GM12878 (cell line): ENCODE measurements around the gene ANKRD33. TPM values are rescaled to one million over a fixed set of nuclear protein-coding genes. Genes with fewer than 3 reads are reported as not detected.

ENCODE experiments used
- ATAC-seq: fragments of 200-7000 bp; cut with Tn5 transposase; 3 replicates; pipeline ENCODE4 v1.9.1; 2020; ENCODE audit warnings: mild to moderate bottlenecking, moderate library complexity
- BruUV-seq: library from RNA; stranded (reverse); fragments of 400-500 nt; replicated peaks from 2 replicates; lab custom pipeline; 2021; lab: Mats Ljungman, UMichigan
- CTCF ChIA-PET: fragments of 300-600 bp; sonication (Branson Sonifier 250); formaldehyde crosslinking; extraction: SDS; loops from one replicate; lab custom pipeline; 2021; ENCODE audit warnings: inconsistent platforms; lab: Yijun Ruan, JAX
- POLR2A ChIA-PET: fragments of 350-600 bp; formaldehyde crosslinking; extraction: SDS; loops from one replicate; lab custom pipeline; 2021; ENCODE audit warnings: inconsistent platforms; lab: Charles Lee
- RAD21 ChIA-PET: fragments of 300-600 bp; sonication (Branson Sonifier 250); formaldehyde crosslinking; loops from one replicate; lab custom pipeline; 2023; ENCODE audit warnings: antibody characterized with exemption; ENCODE audit not compliant: unreplicated experiment; lab: Charles Lee
- SMC1A ChIA-PET: fragments of 300-600 bp; sonication (Branson Sonifier 250); formaldehyde crosslinking; loops from one replicate; lab custom pipeline; 2023; ENCODE audit not compliant: unreplicated experiment, uncharacterized antibody; lab: Charles Lee
- DNase-seq: peaks from one replicate; pipeline ENCODE4 v3.0.0-alpha.2; 2011; ENCODE audit warnings: low read depth, low spot score
- FAIRE-seq: peaks from 3 replicates; lab custom pipeline; 2011; peaks lifted over from hg19 to GRCh38; lab: Jason Lieb, UNC
- H2AFZ ChIP-seq: 2 replicates; pipeline ENCODE4 v1.6.0; 2011; ENCODE audit warnings: low read depth, low read length, control low read depth; ENCODE audit not compliant: control insufficient read depth
- H3K27ac ChIP-seq: 2 replicates; pipeline ENCODE4 v1.5.1; 2011; ENCODE audit warnings: control low read depth; ENCODE audit not compliant: control insufficient read depth, insufficient read depth
- H3K27me3 ChIP-seq, 2 experiments: replicated peaks in 1 of 2; 2 replicates each; pipeline versions ENCODE4 v1.6.0 to v1.6.1; 2011; ENCODE audit warnings: low read length in 1 of 2; ENCODE audit not compliant: control insufficient read depth in 2 of 2, insufficient read depth in 2 of 2
- H3K36me3 ChIP-seq, 2 experiments: 2 replicates each; pipeline ENCODE4 v1.5.1; 2011; ENCODE audit warnings: low read length in 1 of 2; ENCODE audit not compliant: control insufficient read depth in 2 of 2, insufficient read depth in 2 of 2
- H3K4me1 ChIP-seq: 2 replicates; pipeline ENCODE4 v1.6.1; 2011; ENCODE audit warnings: mild to moderate bottlenecking, low read length, moderate library complexity, mixed read lengths; ENCODE audit not compliant: control insufficient read depth, insufficient read depth
- H3K4me2 ChIP-seq: 2 replicates; pipeline ENCODE4 v1.6.0; 2011; ENCODE audit warnings: control low read depth; ENCODE audit not compliant: control insufficient read depth, insufficient read depth
- H3K4me3 ChIP-seq: fragments of 200-600 bp; sonication (generic); 2 replicates; pipeline ENCODE4 v1.5.1; 2016
- H3K79me2 ChIP-seq: 2 replicates; pipeline ENCODE4 v1.6.0; 2011; ENCODE audit warnings: low read length; ENCODE audit not compliant: control insufficient read depth, insufficient read depth
- H3K9ac ChIP-seq: 2 replicates; pipeline ENCODE4 v1.8.0; 2011; ENCODE audit warnings: low read length, control low read depth, mixed read lengths; ENCODE audit not compliant: control insufficient read depth, insufficient read depth
- H3K9me3 ChIP-seq: replicated peaks from 3 replicates; pipeline ENCODE4 v1.5.1; 2011; ENCODE audit warnings: mild to moderate bottlenecking, low read length; ENCODE audit not compliant: control insufficient read depth, insufficient read depth
- H4K20me1 ChIP-seq: 2 replicates; pipeline ENCODE4 v1.6.0; 2011; ENCODE audit not compliant: control insufficient read depth, insufficient read depth
- ASH2L ChIP-seq: fragments of 300-600, 200-600 bp; sonication (generic); IDR thresholded peaks from 2 replicates; pipeline ENCODE4 v1.6.1; 2017; ENCODE audit warnings: low read depth, mild to moderate bottlenecking, borderline replicate concordance
- CBX3 ChIP-seq: fragments of 200-600 bp; sonication (generic); IDR thresholded peaks from 2 replicates; pipeline ENCODE4 v1.6.1; 2016; ENCODE audit warnings: low read depth, borderline replicate concordance
- CBX5 ChIP-seq: sonication (generic); IDR thresholded peaks from 2 replicates; pipeline ENCODE4 v1.6.1; 2016; ENCODE audit warnings: low read depth, moderate library complexity, mild to moderate bottlenecking, inconsistent platforms
- EGR1 ChIP-seq, 2 experiments: IDR thresholded peaks; 1 replicate in 1 of 2; 2 replicates in 1 of 2; pipeline ENCODE4 v1.6.1; 2011 to 2012; ENCODE audit warnings: low read depth in 2 of 2, low read length in 2 of 2, borderline replicate concordance in 1 of 2, mild to moderate bottlenecking in 1 of 2, moderate library complexity in 1 of 2
- KLF5 ChIP-seq: fragments of 450-650 bp; IDR thresholded peaks from 2 replicates; pipeline ENCODE4 v1.6.1; 2014; ENCODE audit warnings: mild to moderate bottlenecking; ENCODE audit not compliant: partially characterized antibody
- MTA3 ChIP-seq: IDR thresholded peaks from 2 replicates; pipeline ENCODE4 v1.6.1; 2012; ENCODE audit warnings: low read length, inconsistent platforms, borderline replicate concordance
- NFYB ChIP-seq: IDR thresholded peaks from 2 replicates; pipeline ENCODE4 v1.6.1; 2011; ENCODE audit warnings: low read depth, mild to moderate bottlenecking, low read length, improper control_type of control experiment, moderate library complexity; ENCODE audit not compliant: insufficient read depth
- TARDBP ChIP-seq: IDR thresholded peaks from 2 replicates; pipeline ENCODE4 v1.6.1; 2016; ENCODE audit warnings: borderline replicate concordance
- ZNF207 ChIP-seq: fragments of 450-650 bp; IDR thresholded peaks from 2 replicates; pipeline ENCODE4 v1.6.1; 2014; ENCODE audit warnings: antibody characterized with exemption, mild to moderate bottlenecking, borderline replicate concordance
- ZNF384 ChIP-seq: IDR thresholded peaks from 2 replicates; pipeline ENCODE4 v1.6.1; 2012; ENCODE audit warnings: low read depth, mild to moderate bottlenecking, low read length, improper control_type of control experiment, borderline replicate concordance
- ZSCAN29 ChIP-seq: fragments of 450-650 bp; IDR thresholded peaks from 2 replicates; pipeline ENCODE4 v1.6.1; 2017; ENCODE audit warnings: mild to moderate bottlenecking, moderate library complexity
- WGBS: methylation state at CpG from one replicate; pipeline ENCODE4 v1.1.6; 2016; ENCODE audit warnings: low lambda C conversion rate; ENCODE audit not compliant: insufficient replicate concordance, insufficient coverage; ENCODE audit errors: missing lambda C conversion rate; 5-methylcytosine and 5-hydroxymethylcytosine counted together
- in situ Hi-C: fragments of 300-500 bp; cut with MboI; formaldehyde crosslinking; loops from 9 replicates; pipeline ENCODE4 v1.14.3; 2018; ENCODE audit warnings: mixed read lengths
- intact Hi-C: fragments of 100-400 bp; cut with micrococcal nuclease; formaldehyde crosslinking; loops from one replicate; pipeline ENCODE4 v1.14.2; 2022; ENCODE audit not compliant: unreplicated experiment
- polyA plus RNA-seq, 11 experiments: library from polyadenylated mRNA; depleted of rRNA in 4 of 11; unstranded in 6 of 11; stranded (reverse) in 5 of 11; fragments of >200 nt; fragmentation: Nextera tagmentation in 4 of 11; fragmentation: Illumina TruSeq in 1 of 11; extraction: Ambion mirVana in 4 of 11; extraction: Trizol in 1 of 11; gene quantifications; 1 replicate in 1 of 11; 2 replicates in 10 of 11; pipeline versions ENCODE4 v1.2.1 to v1.2.3, GENCODE V29; 2011 to 2016; ENCODE audit warnings: inconsistent platforms in 2 of 11, missing spikeins in 2 of 11, low read depth in 1 of 11
- total RNA-seq, 4 experiments: library from RNA; depleted of rRNA in 3 of 4; stranded (reverse); fragments of >200 nt in 3 of 4; fragmentation: Illumina TruSeq in 1 of 4; extraction: Trizol in 1 of 4; gene quantifications; 2 replicates each; pipeline versions ENCODE4 v1.2.1 to v1.2.3, GENCODE V29; 2013 to 2021
- TF ChIP-seq, protein P1 (sequence below): IDR thresholded peaks from 2 replicates; pipeline ENCODE4 v1.6.1; 2012; ENCODE audit warnings: low read depth, low read length, improper control_type of control experiment
- TF ChIP-seq, protein P2 (sequence below): fragments of 450-650 bp; IDR thresholded peaks from 2 replicates; pipeline ENCODE4 v1.6.1; 2016; ENCODE audit warnings: mild to moderate bottlenecking, moderate library complexity, borderline replicate concordance

Gene ANKRD33
- total and polyA plus RNA-seq, 10 of the 15 experiments (the other 5 are each of a cell fraction or from before 2014, with no cell fraction given), result not detected

DNA sequence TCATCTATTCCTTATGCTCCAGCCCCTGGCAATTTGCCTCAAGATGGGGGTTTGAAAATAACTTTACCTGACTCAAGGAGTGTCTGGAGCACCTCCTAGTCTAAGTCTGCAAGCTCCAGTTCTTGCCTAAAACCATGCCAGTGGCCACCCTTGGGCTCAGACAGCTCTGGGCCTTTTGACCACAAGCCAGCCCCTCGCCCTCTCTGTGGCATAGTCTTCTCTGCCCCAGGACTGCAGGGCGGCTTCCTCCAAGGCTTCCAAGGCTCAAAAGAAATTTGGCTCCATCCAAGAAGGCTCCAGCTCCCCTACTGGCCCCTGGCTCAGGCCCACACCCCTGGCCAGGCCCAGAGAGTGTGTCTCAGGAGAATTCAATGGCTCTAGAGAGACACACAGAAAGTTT, 34.2 kb downstream of the ANKRD33 start:
- FAIRE-seq (no peak), ATAC-seq (no peak), DNase-seq (no peak)
- Histone ChIP-seq H3K9me3 (no peaks in the 10 kb centered on the region), H2AFZ (no peak overlapping the region), H4K20me1 (no peaks in the 10 kb centered on the region), H3K9ac (no peak overlapping the region), H3K27ac (no peak overlapping the region), H3K79me2 (no peaks in the 10 kb centered on the region), H3K36me3 (no peaks in the 10 kb centered on the region), H3K4me1 (peaks cover 35% of the 10 kb centered on the region), H3K4me2 (no peak overlapping the region), H3K4me3 (no peak overlapping the region), H3K27me3 (no peaks in the 10 kb centered on the region)
- ChIA-PET POLR2A (interaction anchor here (0.8 kb wide), 1 partner anchor 10 kb away, joined by 4 read pairs; no protein-coding TSS in a partner anchor), CTCF (interaction anchor here (0.7 to 2.6 kb wide), 7 partner anchors 10 to 329 kb away, joined by 3 to 12 read pairs (median 6); no protein-coding TSS in a partner anchor), RAD21 (interaction anchor here (1.0 kb wide), 1 partner anchor 49 kb away, joined by 3 read pairs; no protein-coding TSS in a partner anchor), SMC1A (interaction anchor here (0.6 to 1.4 kb wide), 2 partner anchors 10 to 26 kb away, joined by 3 read pairs; no protein-coding TSS in a partner anchor)
- intact Hi-C loops, result no loop called here
- 57% methylated on average over 2 of the region's 2 CpGs for WGBS
- TF ChIP-seq ZNF207, result no peak
- TF ChIP-seq KLF5, result no peak
- no peak for TF ChIP-seq ZNF384
- TF ChIP-seq, protein P1, sequence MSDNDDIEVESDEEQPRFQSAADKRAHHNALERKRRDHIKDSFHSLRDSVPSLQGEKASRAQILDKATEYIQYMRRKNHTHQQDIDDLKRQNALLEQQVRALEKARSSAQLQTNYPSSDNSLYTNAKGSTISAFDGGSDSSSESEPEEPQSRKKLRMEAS, result no peak
- TF ChIP-seq TARDBP, result no peak
- TF ChIP-seq, protein P2, sequence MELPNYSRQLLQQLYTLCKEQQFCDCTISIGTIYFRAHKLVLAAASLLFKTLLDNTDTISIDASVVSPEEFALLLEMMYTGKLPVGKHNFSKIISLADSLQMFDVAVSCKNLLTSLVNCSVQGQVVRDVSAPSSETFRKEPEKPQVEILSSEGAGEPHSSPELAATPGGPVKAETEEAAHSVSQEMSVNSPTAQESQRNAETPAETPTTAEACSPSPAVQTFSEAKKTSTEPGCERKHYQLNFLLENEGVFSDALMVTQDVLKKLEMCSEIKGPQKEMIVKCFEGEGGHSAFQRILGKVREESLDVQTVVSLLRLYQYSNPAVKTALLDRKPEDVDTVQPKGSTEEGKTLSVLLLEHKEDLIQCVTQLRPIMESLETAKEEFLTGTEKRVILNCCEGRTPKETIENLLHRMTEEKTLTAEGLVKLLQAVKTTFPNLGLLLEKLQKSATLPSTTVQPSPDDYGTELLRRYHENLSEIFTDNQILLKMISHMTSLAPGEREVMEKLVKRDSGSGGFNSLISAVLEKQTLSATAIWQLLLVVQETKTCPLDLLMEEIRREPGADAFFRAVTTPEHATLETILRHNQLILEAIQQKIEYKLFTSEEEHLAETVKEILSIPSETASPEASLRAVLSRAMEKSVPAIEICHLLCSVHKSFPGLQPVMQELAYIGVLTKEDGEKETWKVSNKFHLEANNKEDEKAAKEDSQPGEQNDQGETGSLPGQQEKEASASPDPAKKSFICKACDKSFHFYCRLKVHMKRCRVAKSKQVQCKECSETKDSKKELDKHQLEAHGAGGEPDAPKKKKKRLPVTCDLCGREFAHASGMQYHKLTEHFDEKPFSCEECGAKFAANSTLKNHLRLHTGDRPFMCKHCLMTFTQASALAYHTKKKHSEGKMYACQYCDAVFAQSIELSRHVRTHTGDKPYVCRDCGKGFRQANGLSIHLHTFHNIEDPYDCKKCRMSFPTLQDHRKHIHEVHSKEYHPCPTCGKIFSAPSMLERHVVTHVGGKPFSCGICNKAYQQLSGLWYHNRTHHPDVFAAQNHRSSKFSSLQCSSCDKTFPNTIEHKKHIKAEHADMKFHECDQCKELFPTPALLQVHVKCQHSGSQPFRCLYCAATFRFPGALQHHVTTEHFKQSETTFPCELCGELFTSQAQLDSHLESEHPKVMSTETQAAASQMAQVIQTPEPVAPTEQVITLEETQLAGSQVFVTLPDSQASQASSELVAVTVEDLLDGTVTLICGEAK, result no peak
- TF ChIP-seq NFYB, result no peak
- TF ChIP-seq MTA3, result no peak
- no peak for TF ChIP-seq EGR1 (IDR thresholded peaks at IDR 0.05; ENCODE audit: borderline replicate concordance in 1 of 2, low read depth in 2 of 2, low read length in 2 of 2)
- TF ChIP-seq ASH2L, result no peak
- TF ChIP-seq CBX5, result no peak
- TF ChIP-seq CBX3, result no peak
- no peak for TF ChIP-seq ZSCAN29
- in situ Hi-C loops, result no loop called here
- BruUV-seq, result no TSS peak
